ENCODE measurements around the gene MED14.
"Not testable (repeated sequence)": the region's sequence is repeated elsewhere in the genome, so short reads cannot be mapped to it uniquely, and the experiment has no call there.

The MED14 gene

GRCh38 chrX:40735325-40736169 is at the start of gene MED14:
MED14 (minus strand) TSS chrX:40735542; CDS start chrX:40735412, 130 bp downstream.
- peak; percentile 98 for DNase-seq (ENCODE audit: low read depth, low spot score)

GRCh38 chrX:40784516-40785151 is 49.3 kb upstream of the MED14 start:
- no peak for DNase-seq (ENCODE audit: low read depth, low spot score)

- DNase-seq (ENCODE audit: low read depth, low spot score) = not testable (repeated sequence)
Observed at GRCh38 chrX:40782644-40783259, 47.4 kb upstream of the MED14 start.

- no peak for DNase-seq (ENCODE audit: low read depth, low spot score)
Observed at GRCh38 chrX:40780951-40781350, 45.6 kb upstream of the MED14 start.

- DNase-seq (ENCODE audit: low read depth, low spot score) = no peak
Observed at GRCh38 chrX:40780082-40780481, 44.7 kb upstream of the MED14 start.

GRCh38 chrX:40778861-40779575 is 43.7 kb upstream of the MED14 start:
- no peak for DNase-seq (ENCODE audit: low read depth, low spot score)

- no peak for DNase-seq (ENCODE audit: low read depth, low spot score)
Observed at GRCh38 chrX:40773809-40774208, 38.5 kb upstream of the MED14 start.

GRCh38 chrX:40773188-40773587 is 37.8 kb upstream of the MED14 start:
- DNase-seq (ENCODE audit: low read depth, low spot score) = no peak

GRCh38 chrX:40772290-40772689 is 36.9 kb upstream of the MED14 start:
- DNase-seq (ENCODE audit: low read depth, low spot score) = no peak

GRCh38 chrX:40761762-40762161 is 26.4 kb upstream of the MED14 start:
- DNase-seq (ENCODE audit: low read depth, low spot score) = no peak

- DNase-seq (ENCODE audit: low read depth, low spot score) = no peak
Observed at GRCh38 chrX:40759374-40759773, 24.0 kb upstream of the MED14 start.

GRCh38 chrX:40757058-40757457 is 21.7 kb upstream of the MED14 start:
- no peak for DNase-seq (ENCODE audit: low read depth, low spot score)

GRCh38 chrX:40755291-40756249 is 20.2 kb upstream of the MED14 start:
- peak; percentile 62 for DNase-seq (ENCODE audit: low read depth, low spot score)

GRCh38 chrX:40749681-40750494 is 14.5 kb upstream of the MED14 start:
- DNase-seq (ENCODE audit: low read depth, low spot score) = peak; percentile 14

- DNase-seq (ENCODE audit: low read depth, low spot score) = no peak
Observed at GRCh38 chrX:40748977-40749376, 13.6 kb upstream of the MED14 start.

GRCh38 chrX:40746521-40746920 is 11.2 kb upstream of the MED14 start:
- DNase-seq (ENCODE audit: low read depth, low spot score) = no peak

GRCh38 chrX:40736170-40736505 is 796 bp upstream of the MED14 start:
- no peak for DNase-seq (ENCODE audit: low read depth, low spot score)

- DNase-seq (ENCODE audit: low read depth, low spot score) = peak; percentile 24
Observed at GRCh38 chrX:40734971-40735324, 394 bp downstream of the MED14 start.

GRCh38 chrX:40733706-40734105 is 1.6 kb downstream of the MED14 start:
- DNase-seq (ENCODE audit: low read depth, low spot score) = no peak

GRCh38 chrX:40732499-40732898 is 2.8 kb downstream of the MED14 start:
- not testable (repeated sequence) for DNase-seq (ENCODE audit: low read depth, low spot score)
